ENCODE measurements around the gene PHC1. TPM values are rescaled to one million over a fixed set of nuclear protein-coding genes. Genes with fewer than 3 reads are reported as not detected.

PHC1 gene
- total RNA-seq, 1 donor from 2014 or later = 209 TPM

DNA sequence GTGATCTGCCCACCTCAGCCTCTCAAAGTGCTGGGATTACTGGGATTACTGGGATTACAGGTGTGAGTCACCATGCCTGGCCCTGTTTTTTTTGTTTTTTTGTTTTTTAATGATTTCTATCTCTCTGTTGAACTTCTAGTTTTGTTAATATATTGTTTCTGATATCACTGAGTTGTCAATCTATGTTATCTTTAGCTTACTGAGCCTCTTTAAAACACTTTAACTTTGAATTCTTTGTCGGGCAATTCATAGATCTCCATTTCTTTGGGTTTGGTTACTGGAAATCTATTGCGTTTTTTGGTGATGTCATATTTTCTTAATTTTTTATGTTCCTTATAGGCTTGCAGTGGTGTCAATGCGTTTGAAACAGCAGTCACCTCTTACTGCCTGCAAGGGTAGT lies 65.8 kb downstream of the PHC1 start:
- no peaks in the 10 kb centered on the region for H3K4me1 Mint-ChIP-seq (ENCODE audit: low read depth)
- H3K27me3 Mint-ChIP-seq = no peaks in the 10 kb centered on the region
- peaks cover 5% of the 10 kb centered on the region for H3K36me3 Mint-ChIP-seq (ENCODE audit: insufficient read depth)
- H3K9me3 Mint-ChIP-seq (ENCODE audit: low read depth) = peaks cover 4% of the 10 kb centered on the region
- TF ChIP-seq CTCF (IDR thresholded peaks at IDR 0.05; ENCODE audit: unreplicated experiment) = no peak
- no peak for DNase-seq (ENCODE audit: low spot score, unreplicated experiment)
- H3K4me3 Mint-ChIP-seq (ENCODE audit: low read depth) = no peak overlapping the region
- no peak overlapping the region for H3K27ac Mint-ChIP-seq

GRCh38 chr12:8985213-8985754 lies 71.0 kb downstream of the PHC1 start:
- Mint-ChIP-seq H3K27me3 (no peaks in the 10 kb centered on the region), H3K4me1 (ENCODE audit: low read depth) (no peaks in the 10 kb centered on the region)

DNA sequence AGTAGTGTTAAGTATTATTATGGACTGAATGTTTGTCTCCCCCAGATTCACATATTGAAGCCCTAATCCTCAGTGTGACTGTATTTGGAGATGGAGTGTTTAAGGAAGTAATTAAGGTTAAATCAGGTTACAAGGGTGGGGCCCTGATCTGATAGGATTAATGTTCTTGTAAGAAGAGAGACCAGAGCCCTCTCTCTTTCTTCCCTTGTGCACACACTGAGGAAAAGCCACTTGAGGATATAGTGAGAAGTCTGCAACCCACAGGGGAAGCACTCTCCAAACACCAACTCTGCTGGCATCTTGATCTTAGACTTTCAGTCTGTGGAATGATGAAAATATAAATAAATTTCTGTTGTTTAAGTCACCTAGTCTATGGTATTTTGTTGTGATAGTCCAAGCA lies 72.9 kb downstream of the PHC1 start:
- Mint-ChIP-seq H3K36me3 (ENCODE audit: insufficient read depth) (peaks cover 1% of the 10 kb centered on the region), H3K4me1 (ENCODE audit: low read depth) (no peaks in the 10 kb centered on the region), H3K9me3 (ENCODE audit: low read depth) (no peaks in the 10 kb centered on the region), H3K27ac (no peak overlapping the region), H3K4me3 (ENCODE audit: low read depth) (no peak overlapping the region), H3K27me3 (no peaks in the 10 kb centered on the region)
- DNase-seq (ENCODE audit: low spot score, unreplicated experiment) = no peak
- TF ChIP-seq CTCF (IDR thresholded peaks at IDR 0.05; ENCODE audit: unreplicated experiment) = no peak

More at GRCh38 chr12:8985213-8985754, 71.0 kb downstream of the PHC1 start:
- no peak overlapping the region for H3K27ac Mint-ChIP-seq
- no peak overlapping the region for H3K4me3 Mint-ChIP-seq (ENCODE audit: low read depth)
- H3K9me3 Mint-ChIP-seq (ENCODE audit: low read depth) = no peaks in the 10 kb centered on the region
- peaks cover 1% of the 10 kb centered on the region for H3K36me3 Mint-ChIP-seq (ENCODE audit: insufficient read depth)
- no peak for TF ChIP-seq CTCF (IDR thresholded peaks at IDR 0.05; ENCODE audit: unreplicated experiment)
- no peak for DNase-seq (ENCODE audit: low spot score, unreplicated experiment)

DNA sequence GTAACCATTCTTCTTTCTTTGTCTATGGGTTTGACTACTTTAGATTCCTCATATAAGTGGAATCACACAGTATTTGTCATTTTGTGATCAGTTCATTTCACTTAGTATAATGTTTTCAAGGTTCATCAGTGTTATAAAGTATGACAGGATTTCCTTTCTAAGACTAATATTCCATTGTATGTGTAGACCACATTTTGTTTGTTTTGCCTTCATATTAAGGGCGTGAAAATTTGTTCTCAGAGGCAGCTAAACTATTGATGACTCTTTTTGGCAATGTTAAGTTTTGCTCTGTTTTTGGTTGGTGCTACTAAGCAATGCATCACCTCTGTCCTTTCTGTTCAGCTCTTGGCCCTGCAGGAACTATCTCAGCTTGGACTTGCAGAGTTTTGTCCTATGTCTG lies 73.4 kb downstream of the PHC1 start:
- DNase-seq (ENCODE audit: low spot score, unreplicated experiment) = no peak
- Mint-ChIP-seq H3K27me3 (no peaks in the 10 kb centered on the region), H3K4me3 (ENCODE audit: low read depth) (no peak overlapping the region), H3K9me3 (ENCODE audit: low read depth) (no peaks in the 10 kb centered on the region), H3K36me3 (ENCODE audit: insufficient read depth) (peaks cover 1% of the 10 kb centered on the region), H3K4me1 (ENCODE audit: low read depth) (no peaks in the 10 kb centered on the region), H3K27ac (no peak overlapping the region)
- no peak for TF ChIP-seq CTCF (IDR thresholded peaks at IDR 0.05; ENCODE audit: unreplicated experiment)

DNA sequence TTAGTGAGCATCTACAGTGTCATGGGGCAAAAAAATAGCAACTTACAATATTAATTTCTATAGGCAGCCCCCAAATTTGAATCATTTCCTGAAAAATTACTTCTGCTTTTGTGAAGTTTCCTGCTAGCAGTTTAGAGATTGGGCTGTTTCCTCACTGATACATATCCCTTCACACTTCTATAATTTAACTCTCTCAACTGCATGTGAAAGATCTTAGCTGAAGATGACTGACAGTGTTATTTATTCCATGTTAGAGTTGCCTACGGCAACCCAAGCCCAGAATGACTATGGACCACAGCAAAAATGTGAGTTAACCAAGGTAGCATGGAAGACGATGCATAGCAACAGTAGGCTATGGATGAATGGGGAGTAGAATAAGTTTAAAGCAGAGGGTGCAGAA lies 75.1 kb downstream of the PHC1 start, which contains the start of gene KLRG1:
KLRG1 (plus strand) TSS at position 134 of the 400 bp plus-strand sequence; CDS start at position 224, 90 bp downstream.
- DNase-seq (ENCODE audit: low spot score, unreplicated experiment) = no peak
- Mint-ChIP-seq H3K4me3 (ENCODE audit: low read depth) (no peak within 1 kb of the TSS), H3K4me1 (ENCODE audit: low read depth) (no peaks in the 10 kb centered on the region), H3K27me3 (no peaks in the 10 kb centered on the region), H3K27ac (no peak within 1 kb of the TSS), H3K9me3 (ENCODE audit: low read depth) (no peaks in the 10 kb centered on the region), H3K36me3 (ENCODE audit: insufficient read depth) (no peaks in the 10 kb centered on the region)
- no peak for TF ChIP-seq CTCF (IDR thresholded peaks at IDR 0.05; ENCODE audit: unreplicated experiment)

Other genes starting within 250 kb of the PHC1 start
- gene RIMKLB, start 216.5 kb upstream of the PHC1 start, total RNA-seq = 143 and 154 TPM in 2 replicates
- gene A2ML1, start 91.9 kb upstream of the PHC1 start, total RNA-seq = 0.19 and 0.38 TPM in 2 replicates
- gene M6PR, start 35.1 kb downstream of the PHC1 start, total RNA-seq = 189 and 200 TPM in 2 replicates
- 7.4 and 8.0 TPM in 2 replicates for gene KLRG1, start 75.0 kb downstream of the PHC1 start, total RNA-seq
- gene A2M, start 201.4 kb downstream of the PHC1 start, total RNA-seq = 1.1 and 2.0 TPM in 2 replicates